GM23338 (cell line): Measurements from ENCODE around the gene GAREM1. TPM values are rescaled to one million over a fixed set of nuclear protein-coding genes. Genes with fewer than 3 reads are reported as not detected.

Experiments used
- ATAC-seq: fragments of 200-7000 bp; cut with Tn5 transposase; 3 replicates; pipeline ENCODE4 v1.9.1; 2020
- DNase-seq: peaks from one replicate; pipeline ENCODE4 v3.0.0-alpha.2; 2015; ENCODE audit warnings: low spot score
- H2AFZ ChIP-seq: fragments of 200-600 bp; sonication (generic); 2 replicates; pipeline ENCODE4 v1.8.0; 2016; ENCODE audit warnings: antibody characterized with exemption, mild to moderate bottlenecking, moderate library complexity
- H3F3A ChIP-seq: fragments of 200-600 bp; sonication (generic); replicated peaks from 2 replicates; pipeline ENCODE4 v1.8.0; 2017; ENCODE audit warnings: antibody characterized with exemption, mixed run types, low read depth
- H3K27ac ChIP-seq: fragments of 200-600 bp; sonication (generic); 2 replicates; pipeline ENCODE4 v1.6.1; 2016; ENCODE audit warnings: low read depth
- H3K27me3 ChIP-seq: fragments of 200-600 bp; sonication (generic); 2 replicates; pipeline ENCODE4 v1.8.0; 2016; ENCODE audit warnings: mild to moderate bottlenecking, mixed run types, moderate library complexity; ENCODE audit not compliant: insufficient read depth
- H3K36me3 ChIP-seq: fragments of 200-600 bp; sonication (generic); 2 replicates; pipeline ENCODE4 v1.8.0; 2016; ENCODE audit warnings: mild to moderate bottlenecking; ENCODE audit not compliant: insufficient read depth
- H3K4me1 ChIP-seq: fragments of 200-600 bp; sonication (generic); 2 replicates; pipeline ENCODE4 v1.8.0; 2016; ENCODE audit warnings: mild to moderate bottlenecking, moderate library complexity; ENCODE audit not compliant: insufficient read depth
- H3K4me2 ChIP-seq: fragments of 200-600 bp; sonication (generic); 2 replicates; pipeline ENCODE4 v1.7.1; 2017; ENCODE audit warnings: mixed run types
- H3K4me3 ChIP-seq: fragments of 200-600 bp; sonication (generic); 2 replicates; pipeline ENCODE4 v1.6.1; 2016; ENCODE audit warnings: mixed run types
- H3K79me2 ChIP-seq: fragments of 200-600 bp; sonication (generic); replicated peaks from 2 replicates; pipeline ENCODE4 v1.8.0; 2017; ENCODE audit warnings: mild to moderate bottlenecking; ENCODE audit not compliant: insufficient read depth
- H3K9me2 ChIP-seq: fragments of 200-600 bp; sonication (generic); 2 replicates; pipeline ENCODE4 v1.8.0; 2017; ENCODE audit not compliant: insufficient read depth
- H4K20me1 ChIP-seq: fragments of 200-600 bp; sonication (generic); replicated peaks from 2 replicates; pipeline ENCODE4 v1.8.0; 2017; ENCODE audit warnings: mild to moderate bottlenecking; ENCODE audit not compliant: insufficient read depth
- H3K27ac Mint-ChIP-seq: 2 replicates; pipeline ENCODE4 v1.8.0; 2020; ENCODE audit warnings: inconsistent platforms, mild to moderate bottlenecking, moderate library complexity, mixed read lengths
- H3K27me3 Mint-ChIP-seq: 3 replicates; pipeline ENCODE4 v1.8.0; 2022; ENCODE audit warnings: low read depth, mild to moderate bottlenecking, moderate library complexity, mixed read lengths, inconsistent platforms; ENCODE audit not compliant: insufficient read depth, poor library complexity
- H3K36me3 Mint-ChIP-seq: 3 replicates; pipeline ENCODE4 v1.8.0; 2021; ENCODE audit warnings: low read depth, mild to moderate bottlenecking, inconsistent platforms, moderate library complexity, mixed read lengths
- H3K4me1 Mint-ChIP-seq: 3 replicates; pipeline ENCODE4 v1.8.0; 2020; ENCODE audit warnings: mild to moderate bottlenecking, inconsistent platforms, mixed read lengths
- H3K4me3 Mint-ChIP-seq: 3 replicates; pipeline ENCODE4 v1.8.0; 2021; ENCODE audit warnings: moderate library complexity, mild to moderate bottlenecking, inconsistent platforms, mixed read lengths
- H3K9me3 Mint-ChIP-seq: 3 replicates; pipeline ENCODE4 v1.8.0; 2020; ENCODE audit warnings: moderate library complexity, mild to moderate bottlenecking, inconsistent platforms, mixed read lengths
- EZH2 ChIP-seq: fragments of 200-600 bp; sonication (generic); IDR thresholded peaks from one replicate; pipeline ENCODE4 v1.8.0; 2017; ENCODE audit warnings: antibody characterized with exemption, mild to moderate bottlenecking, low read depth; ENCODE audit not compliant: unreplicated experiment
- EZH2phosphoT487 ChIP-seq: fragments of 200-600 bp; sonication (generic); IDR thresholded peaks from one replicate; pipeline ENCODE4 v1.8.1; 2018; ENCODE audit warnings: antibody characterized with exemption; ENCODE audit not compliant: unreplicated experiment
- NANOG ChIP-seq: IDR thresholded peaks from 2 replicates; pipeline ENCODE4 v1.6.1; 2016; ENCODE audit warnings: antibody characterized with exemption, borderline replicate concordance
- POLR2AphosphoS5 ChIP-seq: IDR thresholded peaks from 2 replicates; pipeline ENCODE4 v1.6.1; 2016; ENCODE audit warnings: antibody characterized with exemption, low read depth
- STAT1 ChIP-seq: IDR thresholded peaks from one replicate; pipeline ENCODE4 v1.6.1; 2016; ENCODE audit warnings: antibody characterized with exemption; ENCODE audit not compliant: unreplicated experiment
- ZNF114 ChIP-seq: fragments of 250-450 bp; sonication (Bioruptor Pico); IDR thresholded peaks from 2 replicates; pipeline ENCODE4 v1.5.0; 2020; ENCODE audit warnings: mild to moderate bottlenecking, moderate library complexity
- ZNF331 ChIP-seq: fragments of 250-450 bp; sonication (Bioruptor Pico); IDR thresholded peaks from 2 replicates; pipeline ENCODE4 v1.5.0; 2020; ENCODE audit warnings: low read depth, mild to moderate bottlenecking, moderate library complexity
- polyA plus RNA-seq: library from polyadenylated mRNA; unstranded; fragments of >200 nt; fragmentation: Nextera tagmentation; extraction: Ambion mirVana; gene quantifications from 2 replicates; pipeline ENCODE4 v1.2.1, GENCODE V29; 2016
- total RNA-seq: library from RNA; depleted of rRNA; stranded (reverse); fragments of >200 nt; shearing (Covaris generic); gene quantifications from 2 replicates; pipeline ENCODE4 v1.2.3, GENCODE V29; 2014
- TF ChIP-seq, protein P1 (sequence below): IDR thresholded peaks from 2 replicates; pipeline ENCODE4 v1.6.1; 2016; ENCODE audit warnings: antibody characterized with exemption
- TF ChIP-seq, protein P2 (sequence below): fragments of 250-450 bp; sonication (Bioruptor Pico); IDR thresholded peaks from 2 replicates; pipeline ENCODE4 v1.5.0; 2020; ENCODE audit warnings: mild to moderate bottlenecking, moderate library complexity
- TF ChIP-seq, protein P3 (sequence below): IDR thresholded peaks from one replicate; pipeline ENCODE4 v1.6.1; 2018; ENCODE audit warnings: antibody characterized with exemption; ENCODE audit not compliant: unreplicated experiment
- TF ChIP-seq, protein P4 (sequence below), 2 experiments: fragments of 200-600 bp in 1 of 2; sonication (generic) in 1 of 2; conservative IDR thresholded peaks; 2 replicates each; pipeline versions ENCODE4 v1.5.1 to v1.6.1; 2016 to 2017; ENCODE audit warnings: antibody characterized with exemption in 2 of 2, low read depth in 2 of 2, mild to moderate bottlenecking in 2 of 2, moderate library complexity in 1 of 2

The GAREM1 gene
- total and polyA plus RNA-seq, 2 experiments from 2014 or later = 2.7 to 6.0 TPM

DNA sequence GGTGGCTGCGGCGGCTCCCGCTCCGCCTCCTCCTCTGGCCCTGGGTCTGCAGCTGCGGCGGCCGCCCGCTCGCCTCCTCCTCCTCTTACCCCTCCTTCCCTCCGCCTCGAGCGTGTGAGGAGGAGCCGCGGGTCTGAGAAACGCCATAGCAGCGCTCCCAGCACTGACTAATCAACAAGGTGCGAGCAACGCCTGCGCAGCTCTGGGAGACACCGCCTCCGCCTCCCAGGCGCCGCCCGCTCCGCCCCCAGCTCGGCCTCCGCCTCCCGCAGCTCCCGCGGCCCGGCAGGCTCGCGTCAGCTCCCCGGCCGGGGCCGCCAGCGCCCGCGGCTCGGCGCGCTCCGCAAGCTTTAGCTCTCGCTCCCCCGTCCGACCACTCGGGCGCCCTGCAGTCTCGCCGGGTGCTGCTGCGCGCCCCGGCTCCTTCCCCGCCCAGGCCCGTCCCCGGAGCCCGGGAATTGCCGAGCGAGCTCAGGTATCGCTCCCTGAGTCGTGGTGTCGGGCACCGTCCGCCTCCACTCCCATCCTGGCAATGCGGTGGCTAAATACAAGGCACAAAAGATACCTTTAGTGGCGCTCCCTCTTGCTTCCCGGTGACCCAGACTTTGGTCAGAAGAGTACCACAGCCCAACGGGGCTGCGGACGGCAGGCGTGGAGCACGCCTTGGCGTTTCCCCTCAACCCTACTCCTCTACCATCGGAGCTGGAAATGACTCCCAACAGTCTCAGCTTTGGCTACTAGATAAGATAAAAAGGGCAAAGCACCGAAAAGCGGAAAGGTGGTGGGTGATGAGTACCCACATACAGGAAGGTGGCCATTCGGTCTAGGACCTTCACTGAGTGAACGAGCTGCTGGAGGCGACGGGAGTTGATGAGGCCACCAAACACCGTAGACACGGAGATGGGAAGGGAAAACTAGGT lies at the start of gene GAREM1 (continued):
- no peak for TF ChIP-seq ZNF331

DNA sequence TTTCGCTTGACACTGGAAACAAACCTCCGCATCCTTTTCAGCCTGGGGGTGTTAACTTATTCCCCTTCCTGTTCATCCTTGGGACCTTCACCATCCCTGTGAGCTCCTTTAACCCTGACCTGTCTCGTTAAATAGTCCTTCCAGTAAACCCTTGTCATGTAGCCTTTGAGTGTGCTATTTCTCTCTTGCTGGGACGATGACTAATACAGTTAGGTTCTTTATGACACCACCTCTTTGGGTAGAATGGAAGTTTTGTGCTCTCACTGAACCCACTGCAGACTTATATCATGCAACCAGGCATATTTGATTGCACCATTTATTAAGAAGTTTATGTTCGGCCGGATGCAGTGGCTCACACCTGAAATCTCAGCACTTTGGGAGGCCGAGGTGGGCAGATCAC lies 40.5 kb upstream of the GAREM1 start:
- no peak for TF ChIP-seq ZNF114 (CRISPR knock-in tag)
- TF ChIP-seq ZNF331 = no peak
- TF ChIP-seq EZH2phosphoT487 = no peak
- no peak for TF ChIP-seq EZH2
- TF ChIP-seq, protein P1, sequence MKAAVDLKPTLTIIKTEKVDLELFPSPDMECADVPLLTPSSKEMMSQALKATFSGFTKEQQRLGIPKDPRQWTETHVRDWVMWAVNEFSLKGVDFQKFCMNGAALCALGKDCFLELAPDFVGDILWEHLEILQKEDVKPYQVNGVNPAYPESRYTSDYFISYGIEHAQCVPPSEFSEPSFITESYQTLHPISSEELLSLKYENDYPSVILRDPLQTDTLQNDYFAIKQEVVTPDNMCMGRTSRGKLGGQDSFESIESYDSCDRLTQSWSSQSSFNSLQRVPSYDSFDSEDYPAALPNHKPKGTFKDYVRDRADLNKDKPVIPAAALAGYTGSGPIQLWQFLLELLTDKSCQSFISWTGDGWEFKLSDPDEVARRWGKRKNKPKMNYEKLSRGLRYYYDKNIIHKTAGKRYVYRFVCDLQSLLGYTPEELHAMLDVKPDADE = no peak
- TF ChIP-seq STAT1 = no peak
- TF ChIP-seq, protein P2, sequence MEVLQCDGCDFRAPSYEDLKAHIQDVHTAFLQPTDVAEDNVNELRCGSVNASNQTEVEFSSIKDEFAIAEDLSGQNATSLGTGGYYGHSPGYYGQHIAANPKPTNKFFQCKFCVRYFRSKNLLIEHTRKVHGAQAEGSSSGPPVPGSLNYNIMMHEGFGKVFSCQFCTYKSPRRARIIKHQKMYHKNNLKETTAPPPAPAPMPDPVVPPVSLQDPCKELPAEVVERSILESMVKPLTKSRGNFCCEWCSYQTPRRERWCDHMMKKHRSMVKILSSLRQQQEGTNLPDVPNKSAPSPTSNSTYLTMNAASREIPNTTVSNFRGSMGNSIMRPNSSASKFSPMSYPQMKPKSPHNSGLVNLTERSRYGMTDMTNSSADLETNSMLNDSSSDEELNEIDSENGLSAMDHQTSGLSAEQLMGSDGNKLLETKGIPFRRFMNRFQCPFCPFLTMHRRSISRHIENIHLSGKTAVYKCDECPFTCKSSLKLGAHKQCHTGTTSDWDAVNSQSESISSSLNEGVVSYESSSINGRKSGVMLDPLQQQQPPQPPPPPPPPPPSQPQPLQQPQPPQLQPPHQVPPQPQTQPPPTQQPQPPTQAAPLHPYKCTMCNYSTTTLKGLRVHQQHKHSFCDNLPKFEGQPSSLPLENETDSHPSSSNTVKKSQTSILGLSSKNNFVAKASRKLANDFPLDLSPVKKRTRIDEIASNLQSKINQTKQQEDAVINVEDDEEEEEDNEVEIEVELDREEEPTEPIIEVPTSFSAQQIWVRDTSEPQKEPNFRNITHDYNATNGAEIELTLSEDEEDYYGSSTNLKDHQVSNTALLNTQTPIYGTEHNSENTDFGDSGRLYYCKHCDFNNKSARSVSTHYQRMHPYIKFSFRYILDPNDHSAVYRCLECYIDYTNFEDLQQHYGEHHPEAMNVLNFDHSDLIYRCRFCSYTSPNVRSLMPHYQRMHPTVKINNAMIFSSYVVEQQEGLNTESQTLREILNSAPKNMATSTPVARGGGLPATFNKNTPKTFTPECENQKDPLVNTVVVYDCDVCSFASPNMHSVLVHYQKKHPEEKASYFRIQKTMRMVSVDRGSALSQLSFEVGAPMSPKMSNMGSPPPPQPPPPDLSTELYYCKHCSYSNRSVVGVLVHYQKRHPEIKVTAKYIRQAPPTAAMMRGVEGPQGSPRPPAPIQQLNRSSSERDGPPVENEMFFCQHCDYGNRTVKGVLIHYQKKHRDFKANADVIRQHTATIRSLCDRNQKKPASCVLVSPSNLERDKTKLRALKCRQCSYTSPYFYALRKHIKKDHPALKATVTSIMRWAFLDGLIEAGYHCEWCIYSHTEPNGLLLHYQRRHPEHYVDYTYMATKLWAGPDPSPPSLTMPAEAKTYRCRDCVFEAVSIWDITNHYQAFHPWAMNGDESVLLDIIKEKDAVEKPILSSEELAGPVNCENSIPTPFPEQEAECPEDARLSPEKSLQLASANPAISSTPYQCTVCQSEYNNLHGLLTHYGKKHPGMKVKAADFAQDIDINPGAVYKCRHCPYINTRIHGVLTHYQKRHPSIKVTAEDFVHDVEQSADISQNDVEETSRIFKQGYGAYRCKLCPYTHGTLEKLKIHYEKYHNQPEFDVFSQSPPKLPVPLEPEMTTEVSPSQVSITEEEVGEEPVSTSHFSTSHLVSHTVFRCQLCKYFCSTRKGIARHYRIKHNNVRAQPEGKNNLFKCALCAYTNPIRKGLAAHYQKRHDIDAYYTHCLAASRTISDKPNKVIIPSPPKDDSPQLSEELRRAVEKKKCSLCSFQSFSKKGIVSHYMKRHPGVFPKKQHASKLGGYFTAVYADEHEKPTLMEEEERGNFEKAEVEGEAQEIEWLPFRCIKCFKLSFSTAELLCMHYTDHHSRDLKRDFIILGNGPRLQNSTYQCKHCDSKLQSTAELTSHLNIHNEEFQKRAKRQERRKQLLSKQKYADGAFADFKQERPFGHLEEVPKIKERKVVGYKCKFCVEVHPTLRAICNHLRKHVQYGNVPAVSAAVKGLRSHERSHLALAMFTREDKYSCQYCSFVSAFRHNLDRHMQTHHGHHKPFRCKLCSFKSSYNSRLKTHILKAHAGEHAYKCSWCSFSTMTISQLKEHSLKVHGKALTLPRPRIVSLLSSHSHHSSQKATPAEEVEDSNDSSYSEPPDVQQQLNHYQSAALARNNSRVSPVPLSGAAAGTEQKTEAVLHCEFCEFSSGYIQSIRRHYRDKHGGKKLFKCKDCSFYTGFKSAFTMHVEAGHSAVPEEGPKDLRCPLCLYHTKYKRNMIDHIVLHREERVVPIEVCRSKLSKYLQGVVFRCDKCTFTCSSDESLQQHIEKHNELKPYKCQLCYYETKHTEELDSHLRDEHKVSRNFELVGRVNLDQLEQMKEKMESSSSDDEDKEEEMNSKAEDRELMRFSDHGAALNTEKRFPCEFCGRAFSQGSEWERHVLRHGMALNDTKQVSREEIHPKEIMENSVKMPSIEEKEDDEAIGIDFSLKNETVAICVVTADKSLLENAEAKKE (CRISPR knock-in tag) = no peak
- TF ChIP-seq, protein P3, sequence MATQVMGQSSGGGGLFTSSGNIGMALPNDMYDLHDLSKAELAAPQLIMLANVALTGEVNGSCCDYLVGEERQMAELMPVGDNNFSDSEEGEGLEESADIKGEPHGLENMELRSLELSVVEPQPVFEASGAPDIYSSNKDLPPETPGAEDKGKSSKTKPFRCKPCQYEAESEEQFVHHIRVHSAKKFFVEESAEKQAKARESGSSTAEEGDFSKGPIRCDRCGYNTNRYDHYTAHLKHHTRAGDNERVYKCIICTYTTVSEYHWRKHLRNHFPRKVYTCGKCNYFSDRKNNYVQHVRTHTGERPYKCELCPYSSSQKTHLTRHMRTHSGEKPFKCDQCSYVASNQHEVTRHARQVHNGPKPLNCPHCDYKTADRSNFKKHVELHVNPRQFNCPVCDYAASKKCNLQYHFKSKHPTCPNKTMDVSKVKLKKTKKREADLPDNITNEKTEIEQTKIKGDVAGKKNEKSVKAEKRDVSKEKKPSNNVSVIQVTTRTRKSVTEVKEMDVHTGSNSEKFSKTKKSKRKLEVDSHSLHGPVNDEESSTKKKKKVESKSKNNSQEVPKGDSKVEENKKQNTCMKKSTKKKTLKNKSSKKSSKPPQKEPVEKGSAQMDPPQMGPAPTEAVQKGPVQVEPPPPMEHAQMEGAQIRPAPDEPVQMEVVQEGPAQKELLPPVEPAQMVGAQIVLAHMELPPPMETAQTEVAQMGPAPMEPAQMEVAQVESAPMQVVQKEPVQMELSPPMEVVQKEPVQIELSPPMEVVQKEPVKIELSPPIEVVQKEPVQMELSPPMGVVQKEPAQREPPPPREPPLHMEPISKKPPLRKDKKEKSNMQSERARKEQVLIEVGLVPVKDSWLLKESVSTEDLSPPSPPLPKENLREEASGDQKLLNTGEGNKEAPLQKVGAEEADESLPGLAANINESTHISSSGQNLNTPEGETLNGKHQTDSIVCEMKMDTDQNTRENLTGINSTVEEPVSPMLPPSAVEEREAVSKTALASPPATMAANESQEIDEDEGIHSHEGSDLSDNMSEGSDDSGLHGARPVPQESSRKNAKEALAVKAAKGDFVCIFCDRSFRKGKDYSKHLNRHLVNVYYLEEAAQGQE = no peak
- TF ChIP-seq NANOG = no peak
- TF ChIP-seq, protein P4, sequence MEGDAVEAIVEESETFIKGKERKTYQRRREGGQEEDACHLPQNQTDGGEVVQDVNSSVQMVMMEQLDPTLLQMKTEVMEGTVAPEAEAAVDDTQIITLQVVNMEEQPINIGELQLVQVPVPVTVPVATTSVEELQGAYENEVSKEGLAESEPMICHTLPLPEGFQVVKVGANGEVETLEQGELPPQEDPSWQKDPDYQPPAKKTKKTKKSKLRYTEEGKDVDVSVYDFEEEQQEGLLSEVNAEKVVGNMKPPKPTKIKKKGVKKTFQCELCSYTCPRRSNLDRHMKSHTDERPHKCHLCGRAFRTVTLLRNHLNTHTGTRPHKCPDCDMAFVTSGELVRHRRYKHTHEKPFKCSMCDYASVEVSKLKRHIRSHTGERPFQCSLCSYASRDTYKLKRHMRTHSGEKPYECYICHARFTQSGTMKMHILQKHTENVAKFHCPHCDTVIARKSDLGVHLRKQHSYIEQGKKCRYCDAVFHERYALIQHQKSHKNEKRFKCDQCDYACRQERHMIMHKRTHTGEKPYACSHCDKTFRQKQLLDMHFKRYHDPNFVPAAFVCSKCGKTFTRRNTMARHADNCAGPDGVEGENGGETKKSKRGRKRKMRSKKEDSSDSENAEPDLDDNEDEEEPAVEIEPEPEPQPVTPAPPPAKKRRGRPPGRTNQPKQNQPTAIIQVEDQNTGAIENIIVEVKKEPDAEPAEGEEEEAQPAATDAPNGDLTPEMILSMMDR (conservative IDR thresholded peaks at IDR 0.05; ENCODE audit: low read depth in 2 of 2) = no peak
- TF ChIP-seq POLR2AphosphoS5 = no peak
- no peak overlapping the region for H3K4me3 Mint-ChIP-seq

More for the DNA sequence above, 40.5 kb upstream of the GAREM1 start:
- H3K27me3 ChIP-seq = no peaks in the 10 kb centered on the region
- no peaks in the 10 kb centered on the region for H3K36me3 ChIP-seq
- H3K79me2 ChIP-seq = no peaks in the 10 kb centered on the region
- DNase-seq (no peak), ATAC-seq (no peak)
- no peaks in the 10 kb centered on the region for H4K20me1 ChIP-seq
- no peak overlapping the region for H3K4me3 ChIP-seq
- no peaks in the 10 kb centered on the region for H3F3A ChIP-seq
- H3K9me3 Mint-ChIP-seq = no peaks in the 10 kb centered on the region
- H3K36me3 Mint-ChIP-seq = no peaks in the 10 kb centered on the region
- H3K27ac ChIP-seq = no peak overlapping the region
- H3K4me2 ChIP-seq = no peak overlapping the region
- H3K4me1 ChIP-seq = no peaks in the 10 kb centered on the region
- peaks cover 3% of the 10 kb centered on the region for H3K9me2 ChIP-seq
- no peak overlapping the region for H3K27ac Mint-ChIP-seq
- H2AFZ ChIP-seq = no peak overlapping the region
- H3K4me1 Mint-ChIP-seq = no peaks in the 10 kb centered on the region
- peaks cover 2% of the 10 kb centered on the region for H3K27me3 Mint-ChIP-seq
